HG03064 (cell line): ENCODE measurements around the gene DRC3.
"Not testable (repeated sequence)": the region's sequence is repeated elsewhere in the genome, so short reads cannot be mapped to it uniquely, and the experiment has no call there.

Source experiments
- ATAC-seq: cut with Tn5 transposase; IDR thresholded peaks from one replicate; pipeline ENCODE4 v1.9.1; 2021; ENCODE audit warnings: low read depth; ENCODE audit not compliant: unreplicated experiment

The DRC3 gene, protein sequence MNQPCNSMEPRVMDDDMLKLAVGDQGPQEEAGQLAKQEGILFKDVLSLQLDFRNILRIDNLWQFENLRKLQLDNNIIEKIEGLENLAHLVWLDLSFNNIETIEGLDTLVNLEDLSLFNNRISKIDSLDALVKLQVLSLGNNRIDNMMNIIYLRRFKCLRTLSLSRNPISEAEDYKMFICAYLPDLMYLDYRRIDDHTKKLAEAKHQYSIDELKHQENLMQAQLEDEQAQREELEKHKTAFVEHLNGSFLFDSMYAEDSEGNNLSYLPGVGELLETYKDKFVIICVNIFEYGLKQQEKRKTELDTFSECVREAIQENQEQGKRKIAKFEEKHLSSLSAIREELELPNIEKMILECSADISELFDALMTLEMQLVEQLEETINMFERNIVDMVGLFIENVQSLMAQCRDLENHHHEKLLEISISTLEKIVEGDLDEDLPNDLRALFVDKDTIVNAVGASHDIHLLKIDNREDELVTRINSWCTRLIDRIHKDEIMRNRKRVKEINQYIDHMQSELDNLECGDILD

DNA sequence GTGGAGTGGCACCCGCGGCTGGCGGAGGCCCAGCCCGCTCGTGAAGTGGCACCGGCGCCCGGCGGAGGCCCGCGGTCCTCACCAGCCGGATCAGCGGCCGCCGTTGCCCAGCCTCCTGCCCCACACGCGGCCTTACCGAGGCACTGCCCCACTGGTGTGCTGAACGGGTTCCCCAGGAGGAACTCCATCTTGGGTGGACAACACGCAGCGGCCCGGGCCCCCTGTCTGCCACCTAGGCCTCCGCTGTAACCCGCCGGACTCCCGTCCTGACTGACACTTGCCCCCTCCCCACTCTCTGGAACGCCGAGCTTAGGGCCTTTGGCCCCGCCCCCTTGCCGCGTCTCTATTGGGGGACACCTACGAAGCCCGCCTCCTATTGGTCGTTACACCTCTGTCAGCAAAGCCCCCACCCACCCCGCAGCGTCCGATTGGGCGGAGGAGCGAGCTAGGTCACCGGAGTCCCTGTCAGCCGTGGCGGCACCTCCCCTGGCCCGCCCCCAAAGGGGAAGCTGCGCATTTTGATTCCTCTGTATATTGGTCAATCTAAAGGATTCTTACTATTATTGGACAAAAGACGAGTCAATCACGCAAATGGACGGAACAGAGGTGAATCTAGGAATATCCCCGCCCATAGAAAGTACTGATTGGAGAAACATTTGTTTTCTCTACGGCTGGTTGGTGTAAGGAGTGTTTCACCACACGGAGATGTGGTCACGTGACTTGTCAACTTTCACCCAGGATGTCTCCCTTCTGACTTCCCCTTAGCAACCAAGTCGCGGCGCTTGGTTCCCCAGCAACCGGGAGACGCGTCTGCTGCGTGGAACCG lies at the start of gene DRC3, which contains the start of gene TOM1L2:
TSS of gene DRC3 (plus strand) at position 737 of the 826 bp plus-strand sequence. CDS start 4,737 bp downstream, outside the sequence.
TSS of gene TOM1L2 (minus strand) at position 275 of the 826 bp plus-strand sequence. CDS start at position 188, 87 bp downstream.
- ATAC-seq, result peak; percentile 85

DNA sequence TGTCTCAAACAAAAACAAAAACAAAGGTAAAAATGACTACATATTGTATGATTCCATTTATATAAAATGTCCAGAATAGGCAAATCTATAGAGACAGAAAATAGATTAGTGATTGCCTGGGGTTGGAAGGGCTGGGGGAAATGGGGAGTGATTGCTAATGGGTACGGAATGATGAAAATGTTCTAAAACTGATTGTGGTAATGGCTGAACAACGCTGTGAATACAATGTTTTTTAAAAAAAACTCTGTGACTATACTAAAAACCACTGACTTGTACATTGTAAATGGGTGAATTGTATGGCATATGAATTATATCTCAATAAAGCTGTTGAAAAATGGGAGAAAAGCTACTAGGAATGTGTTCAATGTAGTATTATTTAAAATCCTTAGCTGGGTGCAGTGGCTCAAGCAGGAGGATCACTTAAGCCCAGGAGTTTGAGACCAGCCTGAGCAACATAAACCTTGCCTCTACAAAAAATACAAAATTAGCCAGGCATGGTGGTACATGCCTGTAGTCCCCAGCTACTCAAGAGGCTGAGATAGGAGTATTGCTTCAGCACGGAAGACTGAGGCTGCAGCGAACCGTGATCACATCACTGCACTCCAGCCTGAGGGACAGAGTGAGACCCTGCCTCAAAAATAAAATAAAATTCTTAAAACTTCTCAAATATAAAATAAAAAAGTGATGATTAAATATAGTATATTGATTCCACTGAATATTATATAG lies 48.4 kb upstream of the DRC3 start:
- no peak for ATAC-seq

DNA sequence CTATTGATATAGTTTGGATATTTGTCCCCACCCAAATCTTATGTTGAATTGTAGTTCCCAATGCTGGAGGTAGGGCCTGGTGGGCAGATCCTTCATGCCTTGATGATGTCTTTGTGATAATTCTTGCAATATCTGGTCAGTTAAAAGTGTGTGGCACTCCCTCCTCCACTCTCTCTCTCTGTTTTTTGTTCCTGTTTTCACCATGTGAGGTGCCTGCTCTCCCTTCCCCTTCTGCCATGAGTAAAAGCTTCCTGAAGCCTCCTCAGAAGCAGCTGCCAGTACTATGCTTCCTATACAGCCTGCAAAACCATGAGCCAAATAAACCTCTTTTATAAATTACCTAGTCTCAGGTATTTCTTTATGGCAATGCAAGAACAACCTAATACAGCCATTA lies 47.8 kb upstream of the DRC3 start:
- no peak for ATAC-seq

DNA sequence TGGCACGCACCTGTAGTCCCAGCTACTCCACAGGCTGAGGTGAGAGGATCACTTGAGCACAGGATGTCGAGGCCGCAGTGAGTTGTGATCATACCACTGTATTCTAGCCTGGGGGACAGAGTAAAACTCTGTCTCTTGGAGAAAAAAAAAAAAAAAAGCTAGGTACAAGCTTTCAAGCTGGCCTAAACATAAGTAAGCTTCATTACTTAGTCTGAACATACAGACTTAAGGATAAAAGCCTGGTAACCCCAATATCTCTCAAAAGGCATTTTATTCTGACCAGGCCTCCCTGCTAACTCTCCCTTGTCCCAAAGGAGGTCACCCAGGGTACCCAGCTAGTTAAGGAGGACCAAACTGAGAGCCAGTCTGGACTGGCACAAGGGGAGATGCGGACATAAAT lies 46.6 kb upstream of the DRC3 start:
- no peak for ATAC-seq

DNA sequence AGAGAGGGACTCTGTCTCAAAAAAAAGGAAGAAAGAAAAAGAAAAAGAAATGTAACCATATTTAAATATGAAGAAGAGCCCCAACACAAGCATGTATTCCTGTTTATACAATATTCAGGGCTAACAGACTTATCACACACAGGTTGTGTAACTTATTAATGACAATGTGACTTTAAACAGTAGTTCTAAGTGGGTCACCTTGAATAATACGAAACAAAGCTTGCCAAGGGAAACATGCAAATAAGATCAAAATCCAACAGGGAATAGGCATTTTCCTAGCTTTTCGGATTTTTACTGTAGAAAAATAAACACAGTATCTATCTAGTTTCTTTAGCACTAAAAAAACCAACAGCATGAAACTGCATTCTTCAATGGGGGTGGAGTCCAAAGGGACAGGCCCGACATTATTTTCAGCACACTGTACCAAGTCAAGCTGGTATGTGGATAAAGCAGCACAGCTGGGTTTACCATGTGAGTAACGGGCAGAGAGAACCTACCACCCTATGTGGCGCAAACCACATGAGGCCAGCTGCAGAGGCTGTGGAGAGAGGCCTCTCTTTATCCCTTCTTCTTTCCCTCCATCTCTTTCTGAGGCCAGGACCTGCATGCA lies 45.7 kb upstream of the DRC3 start:
- no peak for ATAC-seq

DNA sequence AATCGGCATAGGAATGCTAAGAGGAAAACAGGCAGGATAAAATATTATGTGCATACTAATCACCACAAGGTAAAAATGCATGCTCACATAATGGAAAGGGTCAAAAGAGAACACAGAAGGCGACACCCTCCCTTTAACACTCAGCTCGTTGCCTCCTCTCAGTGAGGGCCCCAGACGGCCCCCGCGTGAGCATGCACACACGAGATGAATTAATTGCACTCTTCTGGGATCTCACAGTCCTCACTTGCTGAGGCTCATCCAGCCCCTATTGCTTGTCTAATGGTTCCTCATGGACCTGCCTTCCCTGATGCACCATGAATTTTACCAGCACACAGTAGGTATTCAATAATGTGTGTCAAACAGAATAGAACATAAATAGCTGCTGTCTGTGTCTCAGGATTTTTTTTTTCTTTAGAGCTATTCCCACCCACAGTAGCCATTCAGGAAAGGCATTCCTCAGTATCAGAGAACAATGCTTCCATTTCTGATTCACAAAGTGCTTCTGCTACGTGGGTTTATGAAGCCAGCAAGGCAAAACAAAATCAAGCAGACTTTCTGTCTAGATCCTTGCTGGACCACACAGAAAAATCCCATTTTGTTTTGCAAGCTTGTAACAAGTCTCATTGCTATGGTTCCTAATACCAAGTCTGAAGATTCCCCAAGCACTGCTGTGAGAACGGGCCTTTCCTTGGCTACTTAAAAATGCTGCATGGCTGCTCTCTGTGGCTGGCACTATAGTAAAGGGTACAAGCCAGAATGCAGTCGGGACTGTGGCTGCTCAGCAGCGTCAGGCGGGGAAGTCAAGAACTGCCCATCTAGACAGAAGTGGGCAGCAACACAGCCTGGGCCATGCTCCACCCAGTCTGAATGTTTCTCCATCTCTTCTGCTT lies 44.0 kb upstream of the DRC3 start:
- ATAC-seq, result no peak

DNA sequence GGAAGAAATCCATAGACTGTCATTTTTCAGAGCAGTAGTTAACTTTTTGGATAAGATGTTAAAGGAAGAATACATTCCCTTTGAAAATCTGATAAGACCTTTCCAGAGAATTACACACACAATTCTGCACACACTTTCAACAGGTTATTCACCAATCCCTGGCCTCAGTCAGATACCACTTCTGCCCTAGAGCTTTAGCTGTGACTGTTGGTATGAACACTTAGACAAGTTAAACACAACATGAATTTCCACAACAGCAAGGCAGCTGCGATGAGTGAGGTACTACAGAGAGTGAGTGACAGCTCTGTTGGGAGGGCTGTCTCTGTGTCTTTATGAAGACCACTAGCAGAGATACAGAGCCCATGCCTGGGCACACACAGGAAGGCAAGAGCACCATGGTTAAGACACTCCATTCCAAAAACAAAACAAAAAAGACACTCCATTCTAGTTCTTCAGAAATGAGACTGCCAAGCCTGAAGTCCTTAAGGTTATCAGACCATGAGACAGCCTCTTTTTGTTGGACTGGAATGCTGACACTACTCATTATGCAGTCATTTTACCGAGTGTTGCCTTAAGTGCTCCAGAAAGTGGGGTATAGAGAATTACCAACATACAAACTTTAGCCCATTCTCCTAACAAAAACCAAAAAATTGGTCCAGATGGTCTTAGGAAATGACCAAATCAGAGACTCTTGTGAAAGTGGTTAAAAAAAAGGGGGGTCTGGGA lies 42.8 kb upstream of the DRC3 start:
- ATAC-seq, result no peak

DNA sequence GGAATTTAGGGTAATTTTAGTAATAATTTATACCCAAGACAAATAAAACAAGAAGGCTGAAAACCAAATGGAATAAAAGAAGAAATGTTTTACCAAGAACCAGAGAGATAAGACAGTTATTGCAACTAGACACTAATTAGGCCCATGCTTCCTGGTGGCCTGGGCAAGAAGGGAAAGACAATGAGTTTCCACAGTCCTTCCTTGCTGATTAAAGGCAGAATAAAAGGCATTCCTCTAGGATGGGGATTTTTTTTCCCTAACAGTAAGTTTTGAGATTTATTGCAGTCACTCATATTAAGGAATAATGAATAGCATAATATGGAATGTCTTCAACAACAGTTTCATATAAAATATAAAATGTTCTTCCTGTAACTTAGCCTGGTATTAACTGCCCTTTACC lies 42.0 kb upstream of the DRC3 start:
- no peak for ATAC-seq

DNA sequence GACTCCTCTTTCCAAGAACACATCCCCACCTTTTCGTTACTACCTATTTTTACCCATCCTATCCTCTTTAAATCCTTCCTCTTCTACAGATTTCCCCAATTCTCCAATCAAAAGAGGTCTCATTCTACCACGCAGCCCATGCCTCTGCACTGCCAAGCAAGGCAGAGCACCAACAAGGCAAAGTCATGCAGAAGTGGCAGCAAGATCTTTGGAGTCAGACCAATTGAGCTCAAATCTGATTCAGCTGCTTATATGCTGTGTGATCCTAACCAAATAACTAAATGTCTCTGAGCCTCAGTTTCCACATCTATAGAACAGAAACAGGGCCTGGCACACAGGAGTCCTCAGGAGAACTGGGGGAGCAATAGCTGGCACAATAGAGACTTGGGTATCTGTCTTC lies 41.5 kb upstream of the DRC3 start:
- no peak for ATAC-seq

DNA sequence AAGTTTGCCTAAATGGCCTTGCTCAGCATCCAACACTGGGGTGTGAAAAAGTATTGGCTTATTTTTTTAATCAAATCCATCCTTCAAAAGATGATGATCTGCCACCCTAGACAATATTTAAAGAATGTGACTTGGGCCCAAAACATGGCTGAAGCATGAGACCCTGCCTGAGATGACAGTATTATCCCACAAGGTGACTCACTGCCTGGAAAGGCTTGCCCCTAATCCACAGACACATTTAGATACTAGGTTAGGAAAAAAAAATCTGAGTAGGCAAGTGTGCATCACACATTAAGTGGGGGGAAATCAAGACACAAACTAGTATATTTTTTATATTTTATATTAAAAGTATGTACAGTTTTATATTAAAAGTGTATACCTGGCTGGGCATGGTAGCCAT lies 38.9 kb upstream of the DRC3 start:
- ATAC-seq, result no peak

DNA sequence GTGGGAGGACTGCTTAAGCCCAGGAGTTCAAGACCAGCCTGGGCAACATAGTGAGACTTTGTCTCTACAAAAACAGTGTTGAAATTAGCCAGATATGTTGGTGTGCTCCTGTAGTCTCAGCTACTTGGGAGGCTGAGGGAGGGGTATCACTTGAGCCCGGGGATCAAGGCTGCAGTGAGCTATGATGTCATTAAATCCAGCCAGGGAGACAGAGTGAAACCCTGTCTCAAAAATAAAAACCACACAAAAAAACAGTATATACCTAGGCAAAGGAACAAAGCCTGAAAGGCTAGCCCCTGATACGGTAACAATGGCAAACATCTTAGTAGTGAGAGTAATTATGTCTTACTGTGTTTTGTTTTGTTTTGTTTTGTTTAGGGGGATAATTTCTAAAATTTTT lies 38.4 kb upstream of the DRC3 start:
- no peak for ATAC-seq

DNA sequence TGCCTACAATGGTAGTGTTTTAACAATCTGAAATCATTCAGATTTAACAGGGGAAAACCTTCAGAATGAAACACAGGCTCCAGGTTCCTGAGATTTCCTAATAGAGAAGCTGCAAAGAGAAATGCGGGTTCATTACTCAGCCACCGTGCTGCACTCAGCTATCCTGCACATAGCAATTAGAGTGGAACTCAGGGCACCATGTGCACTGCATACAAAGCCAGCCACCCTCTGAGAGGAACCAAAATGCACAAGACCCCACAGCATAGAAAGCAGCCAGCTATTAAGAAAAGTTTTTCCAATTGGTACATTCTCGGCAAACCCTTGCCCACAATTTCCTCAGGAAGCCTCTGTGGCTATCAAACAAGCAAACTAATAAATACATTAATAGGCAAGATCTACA lies 37.9 kb upstream of the DRC3 start:
- ATAC-seq, result no peak

DNA sequence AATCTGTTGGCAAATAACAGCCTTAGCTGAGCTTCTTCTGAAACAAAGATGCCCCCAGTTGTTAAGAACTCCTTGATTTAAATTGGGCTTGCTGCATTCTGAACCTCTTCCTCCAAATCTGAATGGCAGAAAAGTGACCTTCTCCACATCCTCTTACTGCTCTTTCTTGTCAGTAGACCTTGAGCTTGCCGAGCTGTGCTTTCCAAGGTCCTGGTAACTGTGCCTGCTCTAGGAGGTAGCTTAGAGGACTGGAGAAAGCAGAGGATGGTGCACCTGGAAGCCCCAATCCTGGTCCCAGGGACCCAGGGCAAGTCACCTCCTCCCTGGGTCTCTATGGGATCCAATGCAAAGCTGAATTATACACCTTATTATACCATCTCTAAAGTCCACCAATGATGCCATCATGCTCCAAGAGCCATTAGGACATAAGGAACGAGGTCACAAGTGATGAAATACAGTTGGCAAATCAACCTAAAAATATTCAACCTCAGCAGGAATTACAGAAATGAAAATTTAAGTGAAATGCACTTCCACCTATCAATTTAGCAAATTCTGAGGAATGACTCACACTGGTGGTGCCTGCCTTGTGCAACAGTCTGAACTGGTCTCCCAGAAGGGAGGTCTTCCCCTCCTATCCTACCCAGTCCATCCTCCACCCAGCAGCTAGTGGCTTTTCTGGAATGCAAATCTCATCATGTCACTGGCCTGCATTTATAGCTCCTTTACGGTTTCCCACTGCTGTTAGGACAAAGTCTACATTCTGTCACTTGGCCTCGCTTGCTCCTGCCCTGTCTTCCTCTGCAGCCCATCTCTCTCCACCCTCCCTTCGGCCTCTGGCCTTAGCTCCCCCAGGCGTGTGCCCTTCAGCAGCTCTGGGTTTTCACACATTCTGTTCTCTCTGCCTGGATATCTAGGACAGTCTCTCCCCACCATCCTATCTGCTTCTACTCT lies 37.1 kb upstream of the DRC3 start:
- no peak for ATAC-seq

DNA sequence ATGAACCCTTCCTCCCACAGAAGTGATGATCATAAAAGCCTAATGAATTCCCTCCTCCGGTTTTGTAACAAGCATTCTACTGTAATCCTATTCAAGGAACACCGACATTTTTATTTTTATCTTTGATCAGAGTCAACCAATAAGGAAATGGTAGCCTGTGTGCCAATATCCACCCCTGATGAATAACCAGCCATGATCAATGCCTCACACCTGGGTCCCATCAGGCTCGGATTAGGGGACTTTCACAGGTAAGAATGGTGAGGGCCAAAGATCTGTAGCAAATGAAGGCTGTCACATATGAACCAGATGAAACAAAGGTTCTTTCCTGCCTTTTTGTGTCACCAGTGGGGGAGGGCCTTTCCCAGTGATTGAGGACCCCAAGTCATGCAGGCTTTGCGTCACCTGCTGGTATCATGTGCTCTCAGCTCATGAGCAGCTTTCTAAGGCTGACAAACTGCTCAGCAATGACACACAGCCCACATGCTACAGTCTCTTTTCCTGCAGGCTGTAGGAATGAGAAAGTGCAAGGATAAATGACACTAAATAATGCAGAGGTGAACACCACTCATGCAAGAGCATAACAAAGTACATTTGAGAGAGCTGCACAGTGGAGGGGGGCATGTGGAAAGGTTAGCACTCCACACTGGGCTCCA lies 35.3 kb upstream of the DRC3 start:
- no peak for ATAC-seq

DNA sequence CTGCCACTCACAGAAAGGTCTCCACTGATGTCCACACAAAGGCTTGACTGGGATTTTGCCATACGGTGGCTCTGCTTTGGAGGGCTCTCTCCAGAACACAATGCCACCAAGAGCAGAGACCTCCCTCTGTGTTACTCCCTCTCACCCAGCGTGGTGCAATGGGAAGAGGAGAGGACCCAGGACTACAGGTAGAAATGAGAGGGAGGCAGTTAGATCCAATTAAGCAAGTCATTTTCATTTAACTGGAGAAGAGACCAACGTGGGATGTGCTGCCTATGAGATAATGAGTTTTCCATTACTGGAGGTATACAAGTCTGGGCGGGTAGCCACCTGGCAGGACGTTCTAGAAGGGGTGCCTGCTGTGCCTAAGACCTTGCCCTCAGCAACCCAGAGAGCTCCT lies 34.7 kb upstream of the DRC3 start:
- ATAC-seq, result no peak

DNA sequence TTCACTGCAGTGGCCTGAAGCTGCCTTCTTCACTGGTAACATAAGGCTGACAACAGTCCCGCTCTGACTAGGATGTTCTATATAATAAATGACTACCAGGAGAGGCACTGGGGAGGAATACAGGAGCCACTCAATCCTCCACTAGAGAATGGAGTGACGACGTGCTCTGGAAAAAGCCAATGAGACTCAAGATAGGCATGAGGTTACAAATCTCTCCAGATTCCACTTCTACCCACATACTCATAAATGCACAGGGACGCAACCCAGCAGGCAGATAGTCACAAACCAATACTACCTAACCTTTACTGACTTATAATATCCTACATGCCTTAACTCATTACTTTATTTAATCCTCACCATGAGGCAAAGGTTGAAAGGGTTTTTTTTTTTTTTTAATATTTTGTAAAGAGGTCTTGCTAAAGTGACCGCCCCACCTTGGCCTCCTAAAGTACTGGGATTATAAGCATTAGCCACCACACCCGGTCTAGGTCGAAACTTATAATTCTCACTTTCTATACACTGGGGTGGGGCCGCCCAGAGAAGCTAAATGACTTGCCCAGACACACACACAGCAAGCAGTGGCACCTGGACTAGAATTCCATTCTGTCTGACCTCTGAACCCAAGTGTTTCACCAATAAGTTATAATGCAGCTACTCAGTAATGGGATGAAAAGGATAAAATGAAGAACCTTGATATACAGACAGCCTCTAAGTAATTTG lies 34.1 kb upstream of the DRC3 start:
- no peak for ATAC-seq

DNA sequence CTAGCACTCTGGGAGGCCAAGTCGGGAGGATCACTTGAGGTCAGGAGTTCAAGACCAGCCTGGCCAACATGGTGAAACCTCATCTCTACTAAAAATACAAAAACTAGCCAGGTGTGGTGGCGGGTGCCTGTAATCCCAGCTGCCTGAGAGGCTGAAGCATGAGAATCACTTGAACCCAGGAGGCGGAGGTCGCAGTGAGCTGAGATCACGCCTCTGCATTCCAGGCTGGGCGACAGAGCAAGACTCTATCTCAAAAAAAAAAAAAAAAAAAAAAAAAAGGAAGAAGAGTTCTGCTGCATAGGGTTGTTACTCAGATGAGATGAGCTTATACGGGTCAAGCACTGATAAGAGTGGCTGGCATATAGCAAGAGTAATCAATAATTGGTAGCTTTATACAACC lies 32.7 kb upstream of the DRC3 start:
- ATAC-seq, result not testable (repeated sequence)
